Smooth muscle cell (in vitro differentiated cells): ENCODE measurements around the gene EHF. TPM values are rescaled to one million over a fixed set of nuclear protein-coding genes. Genes with fewer than 3 reads are reported as not detected.

ENCODE experiments used
- DNase-seq: peaks from one replicate; lab custom pipeline; 2025; ENCODE audit not compliant: unreplicated experiment; lab: John Stamatoyannopoulos, UW
- H2AFZ ChIP-seq: fragments of 200-600 bp; sonication (generic); 2 replicates; pipeline ENCODE4 v1.6.0; 2016; ENCODE audit warnings: antibody characterized with exemption, low read depth, mild to moderate bottlenecking
- H3F3A ChIP-seq: fragments of 200-600 bp; sonication (generic); 2 replicates; pipeline ENCODE4 v1.6.0; 2017; ENCODE audit warnings: antibody characterized with exemption, low read depth
- H3K27ac ChIP-seq: fragments of 200-600 bp; sonication (generic); 2 replicates; pipeline ENCODE4 v1.5.1; 2016; ENCODE audit warnings: low read depth, mild to moderate bottlenecking
- H3K27me3 ChIP-seq: fragments of 200-600 bp; sonication (generic); 2 replicates; pipeline ENCODE4 v1.6.1; 2016; ENCODE audit warnings: low read depth, mild to moderate bottlenecking
- H3K36me3 ChIP-seq: fragments of 200-600 bp; sonication (generic); 2 replicates; pipeline ENCODE4 v1.5.1; 2016; ENCODE audit warnings: low read depth
- H3K4me1 ChIP-seq: fragments of 200-600 bp; sonication (generic); 2 replicates; pipeline ENCODE4 v1.5.1; 2016; ENCODE audit warnings: low read depth
- H3K4me2 ChIP-seq: fragments of 200-600 bp; sonication (generic); 2 replicates; pipeline ENCODE4 v1.6.0; 2016; ENCODE audit warnings: mild to moderate bottlenecking
- H3K4me3 ChIP-seq: fragments of 200-600 bp; sonication (generic); 2 replicates; pipeline ENCODE4 v1.5.1; 2016; ENCODE audit warnings: mild to moderate bottlenecking
- H3K79me2 ChIP-seq: fragments of 200-600 bp; sonication (generic); 2 replicates; pipeline ENCODE4 v1.6.0; 2016; ENCODE audit warnings: low read depth, mild to moderate bottlenecking
- H3K9ac ChIP-seq: fragments of 200-600 bp; sonication (generic); 2 replicates; pipeline ENCODE4 v1.6.0; 2016; ENCODE audit warnings: low read depth
- H3K9me3 ChIP-seq: fragments of 200-600 bp; sonication (generic); replicated peaks from 2 replicates; pipeline ENCODE4 v1.5.1; 2016; ENCODE audit warnings: low read depth
- H4K20me1 ChIP-seq: fragments of 200-600 bp; sonication (generic); 2 replicates; pipeline ENCODE4 v1.6.0; 2016; ENCODE audit warnings: low read depth
- CTCF ChIP-seq: fragments of 200-600 bp; sonication (generic); IDR thresholded peaks from 2 replicates; pipeline ENCODE4 v1.5.1; 2017; ENCODE audit warnings: borderline replicate concordance, mild to moderate bottlenecking, antibody characterized with exemption; ENCODE audit not compliant: insufficient read depth, poor library complexity, severe bottlenecking
- WGBS: methylation state at CpG from one replicate; pipeline ENCODE4 v1.1.7; 2016; ENCODE audit warnings: low lambda C conversion rate; 5-methylcytosine and 5-hydroxymethylcytosine counted together
- polyA plus RNA-seq: library from polyadenylated mRNA; unstranded; fragments of >200 nt; fragmentation: Nextera tagmentation; extraction: Ambion mirVana; gene quantifications from 2 replicates; pipeline ENCODE4 v1.2.1, GENCODE V29; 2016
- total RNA-seq: library from RNA; depleted of rRNA; stranded (reverse); fragments of >200 nt; gene quantifications from 2 replicates; pipeline ENCODE4 v1.2.3, GENCODE V29; 2014

Gene EHF
- total and polyA plus RNA-seq, 2 experiments from 2014 or later: 0.63 to 1.7 TPM

GRCh38 chr11:34623463-34623862 is 2.6 kb downstream of the EHF start:
- Histone ChIP-seq H3F3A (no peaks in the 10 kb centered on the region), H4K20me1 (no peaks in the 10 kb centered on the region), H3K9me3 (no peaks in the 10 kb centered on the region), H3K4me2 (no peak overlapping the region), H3K4me3 (no peak overlapping the region), H3K4me1 (no peaks in the 10 kb centered on the region), H3K79me2 (no peaks in the 10 kb centered on the region), H2AFZ (no peak overlapping the region), H3K36me3 (no peaks in the 10 kb centered on the region), H3K27me3 (no peaks in the 10 kb centered on the region), H3K27ac (no peak overlapping the region), H3K9ac (no peak overlapping the region)
- DNase-seq: no peak
- TF ChIP-seq CTCF: no peak
- 97% methylated on average over 9 of the region's 9 CpGs for WGBS

- H3F3A ChIP-seq: no peaks in the 10 kb centered on the region
- TF ChIP-seq CTCF: no peak
- H3K9me3 ChIP-seq: no peaks in the 10 kb centered on the region
- DNase-seq: no peak
- WGBS: 97% methylated on average over 10 of the region's 10 CpGs
- H3K27me3 ChIP-seq: no peaks in the 10 kb centered on the region
- no peaks in the 10 kb centered on the region for H4K20me1 ChIP-seq
- H3K79me2 ChIP-seq: no peaks in the 10 kb centered on the region
- H3K9ac ChIP-seq: no peak overlapping the region
- H3K36me3 ChIP-seq: no peaks in the 10 kb centered on the region
- no peak overlapping the region for H3K4me2 ChIP-seq
- H3K4me1 ChIP-seq: no peaks in the 10 kb centered on the region
- H2AFZ ChIP-seq: no peak overlapping the region
- no peak overlapping the region for H3K4me3 ChIP-seq
- H3K27ac ChIP-seq: no peak overlapping the region
Measured at GRCh38 chr11:34624069-34624468, 3.2 kb downstream of the EHF start.

- H3F3A ChIP-seq: no peaks in the 10 kb centered on the region
- DNase-seq: no peak
- H3K27me3 ChIP-seq: no peaks in the 10 kb centered on the region
- no peak overlapping the region for H3K27ac ChIP-seq
- no peaks in the 10 kb centered on the region for H3K36me3 ChIP-seq
- H3K9ac ChIP-seq: no peak overlapping the region
- H2AFZ ChIP-seq: no peak overlapping the region
- no peak overlapping the region for H3K4me3 ChIP-seq
- H4K20me1 ChIP-seq: no peaks in the 10 kb centered on the region
- no peaks in the 10 kb centered on the region for H3K9me3 ChIP-seq
- TF ChIP-seq CTCF: no peak
- no peak overlapping the region for H3K4me2 ChIP-seq
- WGBS: 73% methylated on average over 4 of the region's 4 CpGs
- H3K79me2 ChIP-seq: no peaks in the 10 kb centered on the region
- no peaks in the 10 kb centered on the region for H3K4me1 ChIP-seq
Measured at GRCh38 chr11:34625576-34625975, 4.7 kb downstream of the EHF start.

GRCh38 chr11:34626393-34626792 is 5.5 kb downstream of the EHF start:
- H4K20me1 ChIP-seq: no peaks in the 10 kb centered on the region
- H3K4me1 ChIP-seq: no peaks in the 10 kb centered on the region
- no peaks in the 10 kb centered on the region for H3K27me3 ChIP-seq
- no peak overlapping the region for H2AFZ ChIP-seq
- H3K79me2 ChIP-seq: no peaks in the 10 kb centered on the region
- no peak overlapping the region for H3K4me3 ChIP-seq
- H3K27ac ChIP-seq: no peak overlapping the region
- no peak overlapping the region for H3K4me2 ChIP-seq
- no peak for DNase-seq
- H3F3A ChIP-seq: no peaks in the 10 kb centered on the region
- no peaks in the 10 kb centered on the region for H3K9me3 ChIP-seq
- no peak for TF ChIP-seq CTCF
- H3K9ac ChIP-seq: no peak overlapping the region
- no peaks in the 10 kb centered on the region for H3K36me3 ChIP-seq
